Astrocyte (in vitro differentiated cells and primary cell): ENCODE measurements around the gene SH3GL3. TPM values are rescaled to one million over a fixed set of nuclear protein-coding genes. Genes with fewer than 3 reads are reported as not detected.

ENCODE experiments used
- DNase-seq: peaks from one replicate; pipeline ENCODE4 v3.0.0-alpha.2; 2010; ENCODE audit warnings: low read depth
- FAIRE-seq: peaks from 2 replicates; lab custom pipeline; 2011; peaks lifted over from hg19 to GRCh38; lab: Jason Lieb, UNC
- H2AFZ ChIP-seq: 2 replicates; pipeline ENCODE4 v1.6.0; 2012; ENCODE audit warnings: low read depth, low read length, inconsistent platforms
- H3K27ac ChIP-seq: 2 replicates; pipeline ENCODE4 v1.5.1; 2011; ENCODE audit warnings: low read depth, low read length, inconsistent platforms
- H3K27me3 ChIP-seq: 2 replicates; pipeline ENCODE4 v1.6.0; 2011; ENCODE audit warnings: low read length, inconsistent platforms; ENCODE audit not compliant: insufficient read depth
- H3K36me3 ChIP-seq: 2 replicates; pipeline ENCODE4 v1.5.1; 2011; ENCODE audit warnings: low read length, inconsistent platforms; ENCODE audit not compliant: insufficient read depth
- H3K4me1 ChIP-seq: 2 replicates; pipeline ENCODE4 v1.5.1; 2011; ENCODE audit warnings: low read length, inconsistent platforms; ENCODE audit not compliant: insufficient read depth
- H3K4me2 ChIP-seq: 2 replicates; pipeline ENCODE4 v1.6.0; 2012; ENCODE audit warnings: low read length, inconsistent platforms
- H3K4me3 ChIP-seq: 2 replicates; pipeline ENCODE4 v1.5.1; 2011; ENCODE audit warnings: low read depth, mild to moderate bottlenecking, low read length, inconsistent platforms; ENCODE audit not compliant: insufficient read depth
- H3K79me2 ChIP-seq: 2 replicates; pipeline ENCODE4 v1.6.0; 2012; ENCODE audit warnings: mild to moderate bottlenecking, low read length, inconsistent platforms; ENCODE audit not compliant: insufficient read depth
- H3K9ac ChIP-seq: 2 replicates; pipeline ENCODE4 v1.6.0; 2012; ENCODE audit warnings: mild to moderate bottlenecking, low read length, inconsistent platforms
- H3K9me3 ChIP-seq: 2 replicates; pipeline ENCODE4 v1.5.1; 2012; ENCODE audit warnings: low read depth, mild to moderate bottlenecking, low read length, inconsistent platforms; ENCODE audit not compliant: insufficient read depth
- H4K20me1 ChIP-seq: 2 replicates; pipeline ENCODE4 v1.6.0; 2012; ENCODE audit warnings: low read length, inconsistent platforms; ENCODE audit not compliant: insufficient read depth
- H3K27ac Mint-ChIP-seq: one replicate; pipeline ENCODE4 v1.8.0; 2021; ENCODE audit warnings: mild to moderate bottlenecking, mixed read lengths; ENCODE audit not compliant: unreplicated experiment
- H3K27me3 Mint-ChIP-seq: one replicate; pipeline ENCODE4 v1.8.0; 2021; ENCODE audit warnings: low read depth, mixed read lengths; ENCODE audit not compliant: unreplicated experiment
- H3K36me3 Mint-ChIP-seq: one replicate; pipeline ENCODE4 v1.8.0; 2021; ENCODE audit warnings: low read depth, mixed read lengths; ENCODE audit not compliant: unreplicated experiment
- H3K4me1 Mint-ChIP-seq: one replicate; pipeline ENCODE4 v1.8.0; 2021; ENCODE audit warnings: low read depth, mixed read lengths; ENCODE audit not compliant: unreplicated experiment
- H3K4me3 Mint-ChIP-seq: one replicate; pipeline ENCODE4 v1.8.0; 2021; ENCODE audit warnings: mild to moderate bottlenecking, moderate library complexity, mixed read lengths; ENCODE audit not compliant: unreplicated experiment
- H3K9me3 Mint-ChIP-seq: one replicate; pipeline ENCODE4 v1.8.0; 2021; ENCODE audit warnings: mild to moderate bottlenecking, mixed read lengths; ENCODE audit not compliant: unreplicated experiment
- EZH2 ChIP-seq: IDR thresholded peaks from 2 replicates; pipeline ENCODE4 v1.6.1; 2012; ENCODE audit warnings: mild to moderate bottlenecking, low read length, inconsistent platforms; ENCODE audit not compliant: insufficient read depth
- total RNA-seq: library from RNA; stranded (reverse); gene quantifications from 2 replicates; pipeline ENCODE4 v1.2.1, GENCODE V29; 2021
- TF ChIP-seq, protein P1 (sequence below): IDR thresholded peaks from 2 replicates; pipeline ENCODE4 v1.5.1; 2011; ENCODE audit warnings: low read depth, mild to moderate bottlenecking, inconsistent platforms, low read length, moderate library complexity; ENCODE audit not compliant: insufficient read depth

The SH3GL3 gene
- total RNA-seq, 1 donor from 2014 or later, result 2.7 TPM

- no peaks in the 10 kb centered on the region for H3K4me1 ChIP-seq
- H3K4me3 Mint-ChIP-seq, result no peak overlapping the region
These were observed 67.4 kb downstream of the SH3GL3 start for GRCh38 chr15:83514584-83514983.

DNA sequence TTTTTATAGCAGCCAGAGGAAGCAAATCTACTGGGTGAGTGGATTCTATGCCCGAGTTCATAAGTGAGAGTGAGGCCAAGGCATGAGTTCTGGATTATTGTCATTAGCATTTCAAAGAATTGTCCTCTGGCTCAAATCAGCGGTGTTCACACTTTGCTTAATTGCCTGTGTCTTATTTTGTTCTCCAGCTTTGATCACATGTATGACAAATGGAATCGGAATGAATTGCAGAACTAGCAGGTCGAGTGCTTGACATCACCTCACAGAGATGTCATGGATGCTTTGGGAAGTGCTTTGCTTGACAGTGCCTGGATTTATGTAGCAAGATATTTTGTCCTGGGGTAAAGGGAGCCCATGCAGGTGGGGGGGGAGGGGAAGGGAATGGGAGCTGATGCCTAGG lies 68.0 kb downstream of the SH3GL3 start:
- no peak overlapping the region for H3K4me2 ChIP-seq
- Mint-ChIP-seq H3K4me1 (peaks cover 14% of the 10 kb centered on the region), H3K27me3 (peaks cover 2% of the 10 kb centered on the region), H3K27ac (no peak overlapping the region), H3K9me3 (no peaks in the 10 kb centered on the region), H3K36me3 (no peaks in the 10 kb centered on the region), H3K4me3 (no peak overlapping the region)
- H3K9me3 ChIP-seq, result no peaks in the 10 kb centered on the region
- no peak for DNase-seq
- TF ChIP-seq, protein P1, sequence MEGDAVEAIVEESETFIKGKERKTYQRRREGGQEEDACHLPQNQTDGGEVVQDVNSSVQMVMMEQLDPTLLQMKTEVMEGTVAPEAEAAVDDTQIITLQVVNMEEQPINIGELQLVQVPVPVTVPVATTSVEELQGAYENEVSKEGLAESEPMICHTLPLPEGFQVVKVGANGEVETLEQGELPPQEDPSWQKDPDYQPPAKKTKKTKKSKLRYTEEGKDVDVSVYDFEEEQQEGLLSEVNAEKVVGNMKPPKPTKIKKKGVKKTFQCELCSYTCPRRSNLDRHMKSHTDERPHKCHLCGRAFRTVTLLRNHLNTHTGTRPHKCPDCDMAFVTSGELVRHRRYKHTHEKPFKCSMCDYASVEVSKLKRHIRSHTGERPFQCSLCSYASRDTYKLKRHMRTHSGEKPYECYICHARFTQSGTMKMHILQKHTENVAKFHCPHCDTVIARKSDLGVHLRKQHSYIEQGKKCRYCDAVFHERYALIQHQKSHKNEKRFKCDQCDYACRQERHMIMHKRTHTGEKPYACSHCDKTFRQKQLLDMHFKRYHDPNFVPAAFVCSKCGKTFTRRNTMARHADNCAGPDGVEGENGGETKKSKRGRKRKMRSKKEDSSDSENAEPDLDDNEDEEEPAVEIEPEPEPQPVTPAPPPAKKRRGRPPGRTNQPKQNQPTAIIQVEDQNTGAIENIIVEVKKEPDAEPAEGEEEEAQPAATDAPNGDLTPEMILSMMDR, result no peak
- no peak for TF ChIP-seq EZH2
- H4K20me1 ChIP-seq, result no peaks in the 10 kb centered on the region
- no peaks in the 10 kb centered on the region for H3K79me2 ChIP-seq
- no peak overlapping the region for H2AFZ ChIP-seq
- H3K9ac ChIP-seq, result no peak overlapping the region
- H3K27ac ChIP-seq, result no peak overlapping the region
- FAIRE-seq, result no peak
- no peak overlapping the region for H3K4me3 ChIP-seq
- H3K36me3 ChIP-seq, result no peaks in the 10 kb centered on the region
- no peaks in the 10 kb centered on the region for H3K4me1 ChIP-seq
- H3K27me3 ChIP-seq, result peaks cover under 1% of the 10 kb centered on the region

More at GRCh38 chr15:83514584-83514983, 67.4 kb downstream of the SH3GL3 start:
- no peaks in the 10 kb centered on the region for H3K9me3 Mint-ChIP-seq
- H3K36me3 Mint-ChIP-seq, result no peaks in the 10 kb centered on the region
- DNase-seq (no peak), FAIRE-seq (no peak)
- peaks cover 14% of the 10 kb centered on the region for H3K4me1 Mint-ChIP-seq
- Histone ChIP-seq H3K9ac (no peak overlapping the region), H3K27me3 (peaks cover 2% of the 10 kb centered on the region), H3K27ac (no peak overlapping the region), H3K9me3 (no peaks in the 10 kb centered on the region), H3K36me3 (no peaks in the 10 kb centered on the region), H3K4me2 (no peak overlapping the region), H3K4me3 (no peak overlapping the region), H2AFZ (no peak overlapping the region), H3K79me2 (no peaks in the 10 kb centered on the region), H4K20me1 (no peaks in the 10 kb centered on the region)
- no peak for TF ChIP-seq EZH2
- TF ChIP-seq, protein P1, result no peak
- H3K27me3 Mint-ChIP-seq, result peaks cover 2% of the 10 kb centered on the region
- no peak overlapping the region for H3K27ac Mint-ChIP-seq

GRCh38 chr15:83516935-83517334 lies 69.8 kb downstream of the SH3GL3 start:
- Histone ChIP-seq H3K4me1 (no peaks in the 10 kb centered on the region), H3K9me3 (no peaks in the 10 kb centered on the region), H3K4me2 (peak overlapping the region; percentile 28), H3K9ac (no peak overlapping the region), H3K36me3 (no peaks in the 10 kb centered on the region), H4K20me1 (no peaks in the 10 kb centered on the region), H3K27ac (no peak overlapping the region), H3K79me2 (no peaks in the 10 kb centered on the region), H3K27me3 (no peaks in the 10 kb centered on the region), H3K4me3 (no peak overlapping the region), H2AFZ (no peak overlapping the region)
- FAIRE-seq (no peak), DNase-seq (peak; percentile 16)
- H3K27ac Mint-ChIP-seq, result peak overlapping the region; percentile 51
- H3K36me3 Mint-ChIP-seq, result peaks cover 4% of the 10 kb centered on the region
- no peaks in the 10 kb centered on the region for H3K9me3 Mint-ChIP-seq
- H3K4me1 Mint-ChIP-seq, result peaks cover 14% of the 10 kb centered on the region
- TF ChIP-seq EZH2, result no peak
- TF ChIP-seq, protein P1, result no peak
- H3K27me3 Mint-ChIP-seq, result peaks cover 4% of the 10 kb centered on the region
- H3K4me3 Mint-ChIP-seq, result no peak overlapping the region
